ENCODE measurements around the gene ZC2HC1C. TPM values are rescaled to one million over a fixed set of nuclear protein-coding genes. Genes with fewer than 3 reads are reported as not detected.
"Not testable (repeated sequence)": the region's sequence is repeated elsewhere in the genome, so short reads cannot be mapped to it uniquely, and the experiment has no call there.

Gene ZC2HC1C
- total RNA-seq, 6 experiments from 2014 or later = 0.43 to 1.4 (median 1.1) TPM

DNA sequence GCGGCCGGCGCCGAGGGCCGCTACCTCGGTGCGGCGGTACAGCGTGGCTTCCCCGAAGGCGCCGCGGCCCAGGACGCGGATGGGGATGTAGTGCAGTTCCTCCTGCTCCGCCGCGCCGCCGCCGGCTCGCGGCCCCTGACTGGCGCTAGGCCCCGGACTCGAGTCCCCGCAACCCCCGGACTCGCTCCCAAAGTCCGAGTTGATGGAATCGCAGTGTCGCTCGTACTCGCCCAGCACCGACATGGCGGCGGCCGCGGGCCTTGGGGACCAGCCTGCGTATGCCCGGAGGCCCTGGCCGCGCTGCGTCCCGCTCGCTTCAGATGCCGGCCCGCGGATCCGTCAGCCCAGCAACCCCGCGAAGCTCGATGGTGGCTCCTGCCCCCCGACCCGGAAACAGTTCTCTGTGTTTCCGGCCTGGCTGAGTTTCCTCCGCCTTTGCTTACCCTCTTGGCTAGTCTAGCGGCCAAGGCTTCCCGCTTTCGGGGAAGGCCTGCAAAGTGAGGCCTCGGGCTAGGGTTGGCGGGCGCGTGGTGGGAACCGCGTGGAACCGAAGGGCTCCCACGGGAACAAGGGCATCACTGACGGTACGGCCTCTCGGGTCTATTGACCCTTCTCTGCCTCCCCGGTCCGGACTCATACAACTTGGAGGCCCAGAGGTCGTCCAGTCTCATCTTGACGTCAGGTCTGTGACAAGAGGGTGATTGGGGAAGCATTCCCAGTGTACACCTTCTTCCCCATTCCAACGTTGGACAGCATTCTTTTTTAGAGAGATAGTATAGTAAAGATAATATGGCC, 57.4 kb downstream of the ZC2HC1C start, which contains the start of gene NEK9:
Gene NEK9 (minus strand): TSS at position 370 of the 795 bp plus-strand sequence. CDS start 127 bp downstream, at position 243.
- peak; percentile 82 for DNase-seq
- peaks cover 14% of the 10 kb centered on the region for H3K36me3 Mint-ChIP-seq (ENCODE audit: low read depth)
- no peaks in the 10 kb centered on the region for H3K9me3 Mint-ChIP-seq
- peaks cover 48% of the 10 kb centered on the region for H3K4me1 Mint-ChIP-seq (ENCODE audit: low read depth)
- H3K27ac Mint-ChIP-seq = peak within 1 kb of the TSS; percentile 97
- H3K27me3 Mint-ChIP-seq (ENCODE audit: insufficient read depth) = no peaks in the 10 kb centered on the region
- peak within 1 kb of the TSS; percentile 93 for H3K4me3 Mint-ChIP-seq
- TF ChIP-seq, protein P1, sequence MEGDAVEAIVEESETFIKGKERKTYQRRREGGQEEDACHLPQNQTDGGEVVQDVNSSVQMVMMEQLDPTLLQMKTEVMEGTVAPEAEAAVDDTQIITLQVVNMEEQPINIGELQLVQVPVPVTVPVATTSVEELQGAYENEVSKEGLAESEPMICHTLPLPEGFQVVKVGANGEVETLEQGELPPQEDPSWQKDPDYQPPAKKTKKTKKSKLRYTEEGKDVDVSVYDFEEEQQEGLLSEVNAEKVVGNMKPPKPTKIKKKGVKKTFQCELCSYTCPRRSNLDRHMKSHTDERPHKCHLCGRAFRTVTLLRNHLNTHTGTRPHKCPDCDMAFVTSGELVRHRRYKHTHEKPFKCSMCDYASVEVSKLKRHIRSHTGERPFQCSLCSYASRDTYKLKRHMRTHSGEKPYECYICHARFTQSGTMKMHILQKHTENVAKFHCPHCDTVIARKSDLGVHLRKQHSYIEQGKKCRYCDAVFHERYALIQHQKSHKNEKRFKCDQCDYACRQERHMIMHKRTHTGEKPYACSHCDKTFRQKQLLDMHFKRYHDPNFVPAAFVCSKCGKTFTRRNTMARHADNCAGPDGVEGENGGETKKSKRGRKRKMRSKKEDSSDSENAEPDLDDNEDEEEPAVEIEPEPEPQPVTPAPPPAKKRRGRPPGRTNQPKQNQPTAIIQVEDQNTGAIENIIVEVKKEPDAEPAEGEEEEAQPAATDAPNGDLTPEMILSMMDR (IDR thresholded peaks at IDR 0.05) = no peak; the same call in 1 of the 2 replicates

DNA sequence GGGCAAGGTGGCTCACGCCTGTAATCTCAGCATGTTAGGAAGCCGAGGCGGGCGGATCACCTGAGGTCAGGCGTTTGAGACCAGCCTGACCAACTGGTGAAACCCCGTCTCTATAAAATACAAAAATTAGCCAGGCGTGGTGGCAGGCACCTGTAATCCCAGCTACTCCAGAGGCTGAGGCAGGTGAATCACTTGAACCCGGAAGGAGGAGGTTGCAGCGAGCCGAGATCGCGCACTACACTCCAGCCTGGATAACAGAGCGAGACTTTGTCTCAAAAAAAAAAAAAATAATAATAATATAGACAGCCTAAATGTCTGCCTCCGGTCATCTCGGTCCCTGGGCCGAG, 58.0 kb downstream of the ZC2HC1C start:
- DNase-seq; H3K9me3 Mint-ChIP-seq; H3K27me3 Mint-ChIP-seq (ENCODE audit: insufficient read depth): not testable (repeated sequence)
- H3K36me3 Mint-ChIP-seq (ENCODE audit: low read depth) = peaks cover 14% of the 10 kb centered on the region
- peak overlapping the region; percentile 97 for H3K27ac Mint-ChIP-seq
- H3K4me1 Mint-ChIP-seq (ENCODE audit: low read depth) = peaks cover 49% of the 10 kb centered on the region
- H3K4me3 Mint-ChIP-seq = peak overlapping the region; percentile 93

DNA sequence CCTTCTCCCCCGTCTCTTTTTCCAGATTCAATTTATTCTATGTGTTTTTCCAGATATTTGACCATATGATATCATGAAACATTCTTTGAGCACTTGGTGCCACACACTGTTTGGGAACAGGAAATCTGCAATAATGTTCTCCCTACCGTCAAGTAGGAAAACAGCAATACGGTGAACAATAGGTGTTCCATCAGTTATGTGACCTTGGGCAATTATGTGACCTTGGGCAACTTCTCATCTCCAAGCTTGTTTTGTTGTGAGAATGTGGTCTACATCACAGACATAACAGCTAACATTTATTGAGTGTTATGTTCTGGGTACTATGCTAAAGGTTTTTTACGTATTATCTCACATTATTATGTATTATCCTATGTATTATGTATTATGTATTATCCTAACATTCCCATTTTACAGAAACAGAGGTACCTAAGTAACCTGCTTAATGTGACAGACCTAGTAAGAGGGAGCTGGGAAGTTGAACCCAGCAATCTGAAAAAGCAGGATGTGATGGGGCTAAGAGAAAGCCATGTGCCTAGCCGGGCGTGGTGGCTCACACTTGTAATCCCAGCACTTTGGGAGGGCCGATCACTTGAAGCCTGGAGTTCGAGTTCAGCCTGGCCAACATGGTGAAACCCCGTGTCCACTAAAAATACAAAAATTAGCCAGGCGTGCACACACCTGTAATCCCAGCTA, 58.6 kb downstream of the ZC2HC1C start:
- Mint-ChIP-seq H3K9me3 (no peaks in the 10 kb centered on the region), H3K27me3 (ENCODE audit: insufficient read depth) (no peaks in the 10 kb centered on the region)
- TF ChIP-seq, protein P1 (IDR thresholded peaks at IDR 0.05) = no peak

DNA sequence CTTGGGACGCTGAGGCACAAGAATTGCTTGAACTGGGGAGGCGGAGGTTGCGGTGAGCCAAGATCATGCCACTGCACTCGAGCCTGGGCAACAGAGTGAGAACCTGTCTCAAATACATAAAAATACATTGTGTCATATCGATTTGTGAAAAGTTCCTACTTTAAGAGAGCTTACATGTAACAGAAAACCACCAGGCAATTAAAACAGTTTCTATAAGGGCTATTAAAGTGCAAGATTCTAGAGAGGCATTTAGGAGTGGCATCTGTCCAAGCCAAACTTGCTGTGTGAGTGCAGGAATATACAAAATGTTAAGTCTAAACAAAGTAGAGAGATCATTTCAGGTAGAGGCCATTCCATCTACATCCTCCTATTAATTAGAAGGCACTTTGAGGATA, 59.2 kb downstream of the ZC2HC1C start:
- peaks cover 19% of the 10 kb centered on the region for H3K36me3 Mint-ChIP-seq (ENCODE audit: low read depth)
- peak overlapping the region; percentile 17; the same call in 1 of the 2 replicates for H3K27ac Mint-ChIP-seq
- peaks cover 58% of the 10 kb centered on the region for H3K4me1 Mint-ChIP-seq (ENCODE audit: low read depth)
- H3K27me3 Mint-ChIP-seq (ENCODE audit: insufficient read depth) = no peaks in the 10 kb centered on the region
- H3K4me3 Mint-ChIP-seq = no peak overlapping the region
- no peaks in the 10 kb centered on the region for H3K9me3 Mint-ChIP-seq
- TF ChIP-seq, protein P1 (IDR thresholded peaks at IDR 0.05) = no peak
- DNase-seq = no peak

More for the DNA sequence above, 58.6 kb downstream of the ZC2HC1C start:
- H3K4me3 Mint-ChIP-seq = peak overlapping the region; percentile 93
- no peak for DNase-seq
- peak overlapping the region; percentile 97 for H3K27ac Mint-ChIP-seq
- H3K36me3 Mint-ChIP-seq (ENCODE audit: low read depth) = peaks cover 14% of the 10 kb centered on the region
- peaks cover 55% of the 10 kb centered on the region for H3K4me1 Mint-ChIP-seq (ENCODE audit: low read depth)

Other genes starting within 250 kb of the ZC2HC1C start
- gene PROX2, start 193.5 kb upstream of the ZC2HC1C start, total RNA-seq (2021; fragmentation: NEBNext Ultra II Directional; extraction: Animal tissue kit (Norgen Biotek cat#: 25700)) = not detected
- 100 to 1,000 TPM in 5 of 6 experiments, 10 to 100 TPM in 1; 97.5 to 118 (median 109) TPM for gene DLST, start 187.7 kb upstream of the ZC2HC1C start, total RNA-seq (2021; fragmentation: NEBNext Ultra II Directional; extraction: Animal tissue kit (Norgen Biotek cat#: 25700))
- 1 to 10 TPM in 4 of 6 experiments, under 1 TPM in 2; 0.78 to 1.1 (median 1.0) TPM for gene RPS6KL1, start 146.4 kb upstream of the ZC2HC1C start, total RNA-seq (2021; fragmentation: NEBNext Ultra II Directional; extraction: Animal tissue kit (Norgen Biotek cat#: 25700))
- gene PGF, start 114.0 kb upstream of the ZC2HC1C start, total RNA-seq (2021; fragmentation: NEBNext Ultra II Directional; extraction: Animal tissue kit (Norgen Biotek cat#: 25700)) = 1 to 10 TPM in 4 of 6 experiments, under 1 TPM in 2; 0.87 to 2.9 (median 2.7) TPM
- gene EIF2B2, start 66.7 kb upstream of the ZC2HC1C start, total RNA-seq (2021; fragmentation: NEBNext Ultra II Directional; extraction: Animal tissue kit (Norgen Biotek cat#: 25700)) = 10 to 100 TPM; 55.5 to 66.1 (median 59.0) TPM
- 10 to 100 TPM in 1 of 6 experiments, 1 to 10 TPM in 5; 5.4 to 11.6 (median 7.6) TPM for gene MLH3, start 18.2 kb upstream of the ZC2HC1C start, total RNA-seq (2021; fragmentation: NEBNext Ultra II Directional; extraction: Animal tissue kit (Norgen Biotek cat#: 25700))
- 10 to 100 TPM in 4 of 6 experiments, 1 to 10 TPM in 2; 5.9 to 14.9 (median 11.7) TPM for gene ACYP1, start 5.6 kb upstream of the ZC2HC1C start, total RNA-seq (2021; fragmentation: NEBNext Ultra II Directional; extraction: Animal tissue kit (Norgen Biotek cat#: 25700))
- 10 to 100 TPM; 67.6 to 79.4 (median 69.4) TPM for gene NEK9, start 57.4 kb downstream of the ZC2HC1C start, total RNA-seq (2021; fragmentation: NEBNext Ultra II Directional; extraction: Animal tissue kit (Norgen Biotek cat#: 25700))
- 100 to 1,000 TPM; 370 to 494 (median 430) TPM for gene TMED10, start 107.0 kb downstream of the ZC2HC1C start, total RNA-seq (2021; fragmentation: NEBNext Ultra II Directional; extraction: Animal tissue kit (Norgen Biotek cat#: 25700))
- 100 to 1,000 TPM; 118 to 368 (median 342) TPM for gene FOS, start 209.2 kb downstream of the ZC2HC1C start, total RNA-seq (2021; fragmentation: NEBNext Ultra II Directional; extraction: Animal tissue kit (Norgen Biotek cat#: 25700))